ENCODE results near the gene SMIM38.

DNA sequence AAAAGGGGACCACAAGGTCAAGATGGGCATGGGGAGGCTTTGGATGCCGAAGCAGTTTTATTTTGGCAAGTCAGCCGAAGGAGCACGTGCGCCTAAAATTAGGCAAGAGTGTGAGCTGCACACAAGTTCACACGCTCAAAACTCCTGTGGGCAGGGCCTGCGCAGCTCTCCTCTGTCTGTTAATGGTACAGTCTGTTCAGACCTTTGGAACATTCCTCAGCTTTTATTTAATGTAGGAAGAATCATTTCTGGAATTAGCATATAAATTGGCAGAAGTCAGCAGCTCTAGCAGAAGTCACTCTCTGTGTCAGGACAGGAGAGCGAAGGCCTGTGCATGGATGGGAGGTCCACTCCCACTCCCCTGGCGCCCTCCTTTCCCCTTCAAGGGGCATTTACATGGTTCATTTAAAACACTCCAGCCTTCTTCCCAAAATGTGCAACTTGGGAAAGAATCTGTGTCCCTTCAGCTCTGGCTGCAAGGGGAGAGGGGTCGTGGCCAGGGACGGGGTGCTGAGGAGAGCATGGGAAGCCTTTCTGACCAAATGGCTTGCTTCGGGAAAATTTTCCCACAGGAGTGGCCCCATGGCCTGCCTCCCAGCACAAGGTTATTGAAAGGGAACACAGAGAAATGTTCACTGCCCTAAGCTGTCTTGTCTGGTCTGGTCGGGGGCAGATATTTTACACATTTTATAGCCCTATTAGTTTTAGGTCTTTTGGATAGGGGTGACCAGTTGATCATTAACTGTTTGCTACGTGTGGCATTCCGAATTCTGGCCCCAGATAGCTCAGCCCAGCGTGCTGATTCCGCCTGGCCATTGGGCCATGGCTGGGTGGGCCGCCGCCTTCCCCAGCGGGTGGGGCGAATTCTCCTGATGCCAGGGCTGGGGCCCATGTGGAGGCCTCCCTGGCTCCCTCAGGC, 43.9 kb upstream of the SMIM38 start:
- TF ChIP-seq EZH2 (IDR thresholded peaks at IDR 0.05) (no peak), POLR2AphosphoS5 (IDR thresholded peaks at IDR 0.05; ENCODE audit: borderline replicate concordance, low read depth, low read length) (no peak)
